Stimulated activated CD8-positive, alpha-beta memory T cell treated with anti-CD3 and anti-CD28 coated beads, Interleukin-12 subunit alpha, Interleukin-12 subunit beta, amount 100 ng/mL, for 4 hours (primary cell): ENCODE results near the gene PTPRM.

Experiments
- DNase-seq: peaks from one replicate; pipeline ENCODE4 v3.0.0-alpha.2; 2020; ENCODE audit warnings: low read depth

The PTPRM gene

DNA sequence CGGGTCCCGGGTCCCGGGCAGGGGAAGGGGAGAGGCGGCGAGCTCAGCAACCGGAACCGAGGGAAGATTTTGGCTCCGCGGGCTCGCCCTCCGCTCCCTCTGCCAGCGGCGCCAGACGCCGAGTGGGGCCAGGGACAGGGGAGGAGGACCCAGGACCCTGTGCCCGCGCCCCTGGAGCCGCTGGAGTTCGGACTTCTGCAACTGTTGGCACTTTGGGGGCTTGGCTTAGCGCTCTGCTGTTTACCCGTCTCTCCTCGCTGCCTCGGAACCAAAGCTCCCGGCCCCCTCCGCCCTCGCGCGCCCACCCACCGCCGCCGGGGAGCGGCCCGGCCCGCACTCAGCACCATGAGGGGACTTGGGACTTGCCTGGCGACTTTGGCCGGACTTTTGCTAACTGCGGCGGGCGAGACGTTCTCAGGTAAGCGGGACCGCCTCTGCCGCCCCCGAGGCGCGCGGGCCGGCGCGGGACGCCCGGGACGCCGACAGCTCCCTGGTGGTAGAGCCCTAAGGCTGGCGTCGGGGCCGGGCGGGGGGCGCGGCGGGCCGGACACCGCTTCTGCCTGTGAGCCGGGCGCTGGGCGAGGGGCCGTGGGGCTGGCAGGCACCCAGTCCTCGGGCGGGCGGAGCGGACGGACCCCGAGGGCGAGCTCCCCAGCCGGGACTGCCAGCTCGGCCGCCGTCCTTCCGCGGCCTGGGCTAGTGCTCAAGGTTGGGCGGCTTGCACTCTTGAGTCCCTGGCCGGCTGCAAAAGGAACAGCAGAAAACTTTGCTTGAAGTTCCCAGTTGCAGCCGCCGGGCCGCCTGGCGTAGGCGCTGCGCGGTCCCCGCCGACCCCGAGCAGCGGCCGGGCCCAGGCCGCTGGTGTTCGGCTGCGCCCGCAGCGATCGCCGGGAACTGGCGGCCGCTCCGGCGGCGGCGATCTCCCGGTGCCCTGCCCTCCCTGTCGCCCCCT lies 634 bp downstream of the PTPRM start:
- no peak for DNase-seq

GRCh38 chr18:7568426-7568825 lies 1.3 kb downstream of the PTPRM start:
- no peak for DNase-seq

DNA sequence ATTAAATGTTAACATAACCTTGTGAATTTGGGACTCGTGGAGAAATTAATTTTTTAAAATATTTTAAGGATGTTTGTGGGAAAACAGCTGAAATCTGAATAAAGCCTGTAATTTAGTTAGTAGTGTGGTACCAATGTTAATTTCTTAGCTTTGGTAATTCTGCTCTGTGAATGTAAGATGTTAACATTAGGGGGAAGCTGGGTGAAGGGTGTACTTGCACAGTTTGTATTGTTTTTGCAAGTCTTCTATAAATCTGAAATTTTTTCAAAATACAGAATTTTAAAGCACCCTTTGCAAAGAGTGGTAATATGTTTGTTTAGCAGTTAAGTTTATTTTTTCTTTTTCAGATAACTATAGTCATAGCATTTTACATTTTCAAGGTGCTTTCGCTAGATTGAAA lies 4.5 kb downstream of the PTPRM start:
- no peak for DNase-seq

DNA sequence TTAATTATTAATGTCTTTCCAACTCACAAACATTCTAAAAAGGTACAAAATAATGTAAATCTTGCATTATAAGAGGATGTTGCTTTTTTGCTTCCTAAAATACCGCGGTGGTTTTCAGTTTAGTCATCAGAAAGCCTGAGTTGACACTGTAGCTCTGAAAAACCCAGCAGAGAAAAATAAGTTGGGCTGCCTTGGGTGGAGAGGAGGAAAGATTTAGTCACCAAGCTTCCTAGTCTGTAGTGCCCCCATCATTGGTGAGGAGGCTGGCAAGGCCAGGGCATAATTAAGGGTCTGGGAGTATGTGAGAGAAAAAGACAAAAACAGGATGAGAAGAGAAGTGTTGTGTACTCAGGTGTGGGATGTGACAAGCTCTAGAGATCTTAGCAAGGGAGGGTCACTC lies 5.7 kb downstream of the PTPRM start:
- no peak for DNase-seq

DNA sequence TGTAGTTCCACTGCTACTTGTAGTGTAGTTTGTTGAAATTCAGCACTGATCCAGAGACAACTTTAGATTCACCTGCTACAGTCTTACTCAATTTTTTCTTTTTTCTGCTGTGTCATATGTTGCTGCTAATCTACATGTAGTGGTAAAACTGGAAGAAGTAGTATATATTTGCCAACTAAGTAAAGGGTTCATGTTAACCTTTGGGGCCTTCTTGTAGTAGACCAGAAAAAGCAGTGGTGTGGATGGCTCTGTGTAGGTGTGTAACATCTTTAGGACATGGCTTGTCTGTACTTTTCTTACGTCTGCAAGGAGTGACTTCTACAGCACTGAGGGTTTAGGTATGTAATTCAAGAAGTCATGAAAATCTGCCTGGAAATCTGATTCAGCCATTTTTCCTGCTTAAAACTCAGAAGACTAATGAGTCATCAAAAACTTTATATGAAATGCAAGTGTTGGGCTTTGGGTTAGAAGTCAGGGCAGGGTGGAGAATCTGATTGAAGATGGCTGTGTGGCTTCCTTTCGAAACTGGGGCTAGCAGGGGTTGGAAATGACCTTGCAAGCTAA lies 8.4 kb downstream of the PTPRM start:
- no peak for DNase-seq

GRCh38 chr18:7576077-7576476 lies 9.0 kb downstream of the PTPRM start:
- DNase-seq = no peak

- no peak for DNase-seq
Measured at GRCh38 chr18:7576685-7577084, 9.6 kb downstream of the PTPRM start.

GRCh38 chr18:7577706-7578105 lies 10.6 kb downstream of the PTPRM start:
- DNase-seq = no peak

GRCh38 chr18:7579176-7579917 lies 12.2 kb downstream of the PTPRM start:
- DNase-seq = no peak

GRCh38 chr18:7579918-7580542 lies 12.9 kb downstream of the PTPRM start:
- DNase-seq = no peak

DNA sequence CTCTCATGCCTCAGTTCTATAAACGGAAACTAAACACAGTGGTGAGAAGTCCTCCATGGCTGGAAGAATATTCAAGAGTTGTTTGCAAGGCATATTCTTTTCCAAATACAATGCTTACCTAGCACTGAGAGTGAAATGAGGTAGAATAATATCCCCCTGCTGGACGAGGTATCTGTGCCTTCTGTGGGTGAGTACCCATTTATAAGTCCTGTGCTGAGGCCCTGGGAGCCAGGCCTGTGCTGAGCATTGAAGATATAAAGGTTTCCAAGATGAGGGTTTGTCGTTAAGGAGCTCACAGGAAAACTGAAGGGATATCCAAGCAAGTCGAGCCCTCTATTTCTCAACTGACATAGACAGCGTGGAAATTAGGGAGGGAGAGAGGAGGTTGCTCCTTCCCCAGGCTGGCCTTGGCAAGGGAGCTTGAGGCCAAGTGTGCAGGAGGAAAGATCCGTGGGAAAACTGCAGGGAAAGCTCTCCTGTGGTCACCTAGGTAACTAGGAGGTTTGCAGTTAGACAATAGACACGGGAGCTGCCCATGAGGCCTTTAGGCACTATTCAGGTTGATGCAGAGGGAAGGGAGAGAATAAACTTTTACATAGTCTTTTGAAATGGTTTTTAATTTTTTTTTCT lies 17.6 kb downstream of the PTPRM start:
- no peak for DNase-seq

GRCh38 chr18:7585276-7585670 lies 18.2 kb downstream of the PTPRM start:
- DNase-seq = no peak

DNA sequence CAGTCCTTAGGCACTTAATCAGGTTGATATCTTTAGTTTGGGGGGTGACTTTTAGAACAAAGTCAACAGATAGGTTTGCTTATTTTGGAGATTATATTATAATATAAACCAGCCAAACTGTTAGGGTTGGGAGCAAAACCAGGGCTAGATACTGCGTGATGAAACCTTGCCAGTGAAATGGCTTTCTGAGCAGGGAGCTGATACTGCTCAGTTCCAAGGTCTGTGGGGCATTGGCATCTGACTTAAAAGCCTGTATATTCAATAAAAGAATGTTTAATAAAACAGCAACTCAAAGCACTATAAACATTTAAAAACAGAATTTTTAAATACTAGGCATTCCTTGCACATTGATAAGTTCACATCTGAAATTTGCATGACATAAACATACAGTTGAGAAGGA lies 19.3 kb downstream of the PTPRM start:
- no peak for DNase-seq

DNA sequence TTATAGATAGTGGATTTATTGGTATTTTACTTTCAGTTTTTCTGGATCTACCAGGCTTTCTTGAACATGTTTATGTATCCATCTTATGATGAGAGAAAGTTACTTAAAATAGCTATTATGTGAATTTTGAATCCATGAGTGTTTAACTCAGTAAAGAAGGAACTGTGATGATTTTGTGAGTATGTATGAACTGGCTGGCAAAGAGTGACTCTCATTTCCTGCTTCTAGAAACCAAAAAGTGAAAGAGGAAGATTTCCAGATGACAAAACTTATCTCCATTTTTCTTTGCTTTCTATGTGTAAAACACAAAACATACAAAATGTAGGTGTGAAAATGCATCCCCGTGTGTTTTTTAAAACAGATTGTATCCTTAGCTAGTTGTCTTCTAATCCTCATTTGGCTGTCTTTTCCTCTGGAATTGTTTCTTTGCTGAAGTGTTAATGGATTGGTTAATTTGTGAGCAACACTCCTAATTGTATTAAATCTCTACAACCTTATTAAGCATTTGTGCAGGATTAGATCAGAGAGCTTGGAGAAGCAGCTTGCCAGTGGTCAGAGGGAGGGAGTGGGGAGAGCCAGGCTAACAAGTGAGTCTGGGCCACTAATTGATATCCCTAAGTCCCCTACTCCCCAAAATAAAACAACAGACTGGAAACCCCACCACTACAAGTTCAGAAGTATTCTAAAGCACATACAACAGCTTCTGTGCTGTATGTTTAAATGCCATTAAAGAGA lies 23.9 kb downstream of the PTPRM start:
- no peak for DNase-seq

DNA sequence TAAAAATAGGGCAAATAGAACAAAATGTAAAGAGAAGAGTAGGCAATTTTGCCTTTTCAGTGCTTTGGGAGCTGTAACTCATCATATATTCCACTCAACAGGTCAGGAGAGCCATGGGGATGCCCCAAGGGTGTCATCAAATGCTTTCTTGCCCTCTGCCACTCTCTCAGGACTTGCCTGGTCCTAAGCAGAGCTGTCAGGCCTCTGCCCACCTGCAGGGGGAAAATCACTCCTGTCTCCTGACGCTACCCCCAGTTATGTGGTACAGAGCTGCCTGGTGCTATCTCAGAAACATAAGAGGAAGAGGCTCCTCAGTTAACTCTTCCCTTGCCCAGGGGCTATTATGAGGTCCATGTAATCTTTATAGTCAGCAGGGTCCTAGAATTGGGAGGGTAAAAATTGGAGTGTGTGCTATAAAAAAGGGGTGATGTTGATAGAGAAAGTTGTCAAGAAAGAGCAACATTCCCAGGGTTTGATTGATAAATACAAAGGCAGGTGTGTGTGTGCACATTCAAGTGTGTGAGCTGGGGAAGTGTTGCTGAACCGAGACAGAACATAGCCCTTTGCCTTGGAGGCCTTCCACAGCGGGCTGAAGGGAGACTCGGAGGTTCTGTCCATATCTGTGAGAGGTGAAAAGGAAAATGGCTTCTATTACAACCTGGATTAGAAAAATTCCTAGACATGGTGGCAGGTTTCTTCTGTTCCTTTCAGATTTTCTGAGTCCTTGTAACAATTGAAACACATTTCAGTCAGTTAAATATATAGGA lies 25.4 kb downstream of the PTPRM start:
- no peak for DNase-seq

DNA sequence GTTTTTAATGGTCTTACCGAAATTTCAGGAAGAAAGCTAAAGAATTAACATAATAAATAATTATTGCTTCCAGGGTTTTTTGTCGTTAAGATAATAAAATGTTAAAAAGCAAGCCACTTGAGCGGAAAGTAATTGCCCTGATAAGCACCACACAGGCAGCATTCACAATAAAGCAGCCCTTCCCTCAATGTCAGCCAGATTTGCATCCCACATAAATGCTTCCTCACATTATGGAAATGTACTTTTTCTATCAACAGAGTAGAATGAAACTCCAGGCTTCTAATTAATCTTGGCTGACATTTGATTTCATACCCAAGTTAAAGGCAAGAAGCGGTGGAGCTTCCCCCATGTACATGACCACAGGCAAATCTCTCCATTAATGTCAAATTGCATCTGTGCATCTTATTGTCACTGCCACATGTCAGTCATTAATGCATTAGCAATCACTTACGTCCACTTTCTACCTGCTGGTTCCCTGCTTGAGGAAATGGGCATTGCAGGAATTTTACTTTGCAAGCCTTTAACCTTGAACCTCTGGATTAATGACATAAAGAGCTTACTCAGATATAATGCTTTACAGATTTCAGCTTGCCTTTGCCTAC lies 26.2 kb downstream of the PTPRM start:
- no peak for DNase-seq

DNA sequence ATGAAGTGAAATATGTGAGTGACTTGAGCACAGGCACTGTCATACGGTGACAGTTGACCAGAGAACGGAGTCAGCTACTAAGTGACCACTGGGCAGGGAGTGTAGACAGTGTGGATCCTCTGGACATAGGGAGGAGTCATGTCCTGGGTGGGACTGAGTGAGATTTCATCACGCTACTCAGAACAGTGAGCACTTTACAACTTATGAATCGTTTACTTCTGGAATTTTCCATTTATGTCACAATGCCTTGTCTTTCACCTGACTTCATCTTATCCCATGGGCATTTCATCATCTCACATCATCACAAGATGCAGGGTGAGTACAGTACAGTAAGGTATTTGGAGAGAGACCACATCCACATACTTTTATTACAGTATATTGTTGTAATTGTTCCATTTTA lies 29.0 kb downstream of the PTPRM start:
- DNase-seq = no peak

- DNase-seq = no peak
Measured at GRCh38 chr18:7597500-7597899, 30.4 kb downstream of the PTPRM start.

- DNase-seq = no peak
Measured at GRCh38 chr18:7598167-7599047, 31.3 kb downstream of the PTPRM start.
